C4-2B (cell line): ENCODE results near the gene RFTN1.

ENCODE experiments used
- CTCF ChIP-seq: fragments of 450-650 bp; conservative IDR thresholded peaks from 2 replicates; pipeline ENCODE4 v1.5.1; 2017; ENCODE audit warnings: mild to moderate bottlenecking
- ZFX ChIP-seq: fragments of 450-650 bp; IDR thresholded peaks from 2 replicates; pipeline ENCODE4 v1.6.1; 2017

GRCh38 chr3:16346413-16347081 lies 167.0 kb downstream of the RFTN1 start:
- TF ChIP-seq CTCF: no peak
- TF ChIP-seq ZFX: no peak
